ENCODE results near the gene CDKN3.
"Not testable (repeated sequence)": the region's sequence is repeated elsewhere in the genome, so short reads cannot be mapped to it uniquely, and the experiment has no call there.

Gene CDKN3

GRCh38 chr14:54370323-54371198, 26.2 kb upstream of the CDKN3 start:
- DNase-seq, result no peak

- no peak for DNase-seq
Observed at GRCh38 chr14:54374117-54374884, 22.5 kb upstream of the CDKN3 start.

- no peak for DNase-seq
Observed at GRCh38 chr14:54377501-54377900, 19.3 kb upstream of the CDKN3 start.

DNA sequence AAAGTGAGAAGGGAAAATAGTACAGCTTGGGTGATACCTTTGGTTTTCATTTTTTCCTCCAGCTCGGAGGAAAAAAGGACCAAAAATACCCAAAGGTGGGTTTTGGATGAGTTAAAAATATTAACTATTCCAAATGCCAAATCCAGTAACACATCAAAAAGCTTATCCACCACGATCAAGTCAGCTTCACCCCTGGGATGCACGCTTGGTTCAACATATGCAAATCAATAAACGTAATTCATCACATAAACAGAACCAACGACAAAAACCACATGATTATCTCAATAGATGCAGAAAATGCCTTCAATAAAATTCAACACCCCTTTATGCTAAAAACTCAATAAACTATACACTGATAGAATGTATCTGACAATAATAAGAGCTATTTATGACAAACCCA, 17.9 kb upstream of the CDKN3 start:
- not testable (repeated sequence) for DNase-seq

DNA sequence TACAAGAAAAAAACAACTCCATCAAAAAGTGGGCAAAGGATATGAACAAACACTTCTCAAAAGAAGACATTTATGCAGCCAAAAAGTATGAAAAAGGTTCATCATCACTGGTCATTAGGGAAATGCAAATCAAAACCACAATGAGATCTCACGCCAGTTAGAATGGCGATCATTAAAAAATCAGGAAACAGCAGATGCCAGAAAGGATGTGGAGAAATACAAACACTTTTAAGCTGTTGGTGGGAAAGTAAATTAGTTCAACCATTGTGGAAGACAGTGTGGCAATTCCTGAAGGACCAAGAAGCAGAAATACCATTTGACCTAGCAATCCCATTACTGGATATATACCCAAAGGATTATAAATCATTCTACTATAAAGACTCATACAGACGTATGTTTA, 16.2 kb upstream of the CDKN3 start:
- DNase-seq, result not testable (repeated sequence)

- DNase-seq, result no peak
Observed at GRCh38 chr14:54381821-54382220, 15.0 kb upstream of the CDKN3 start.

GRCh38 chr14:54383835-54384234, 13.0 kb upstream of the CDKN3 start:
- DNase-seq, result no peak

GRCh38 chr14:54385556-54385955, 11.3 kb upstream of the CDKN3 start:
- DNase-seq, result no peak

GRCh38 chr14:54387328-54387727, 9.5 kb upstream of the CDKN3 start:
- DNase-seq, result no peak

- DNase-seq, result no peak
Observed at GRCh38 chr14:54392131-54392859, 4.5 kb upstream of the CDKN3 start.

DNA sequence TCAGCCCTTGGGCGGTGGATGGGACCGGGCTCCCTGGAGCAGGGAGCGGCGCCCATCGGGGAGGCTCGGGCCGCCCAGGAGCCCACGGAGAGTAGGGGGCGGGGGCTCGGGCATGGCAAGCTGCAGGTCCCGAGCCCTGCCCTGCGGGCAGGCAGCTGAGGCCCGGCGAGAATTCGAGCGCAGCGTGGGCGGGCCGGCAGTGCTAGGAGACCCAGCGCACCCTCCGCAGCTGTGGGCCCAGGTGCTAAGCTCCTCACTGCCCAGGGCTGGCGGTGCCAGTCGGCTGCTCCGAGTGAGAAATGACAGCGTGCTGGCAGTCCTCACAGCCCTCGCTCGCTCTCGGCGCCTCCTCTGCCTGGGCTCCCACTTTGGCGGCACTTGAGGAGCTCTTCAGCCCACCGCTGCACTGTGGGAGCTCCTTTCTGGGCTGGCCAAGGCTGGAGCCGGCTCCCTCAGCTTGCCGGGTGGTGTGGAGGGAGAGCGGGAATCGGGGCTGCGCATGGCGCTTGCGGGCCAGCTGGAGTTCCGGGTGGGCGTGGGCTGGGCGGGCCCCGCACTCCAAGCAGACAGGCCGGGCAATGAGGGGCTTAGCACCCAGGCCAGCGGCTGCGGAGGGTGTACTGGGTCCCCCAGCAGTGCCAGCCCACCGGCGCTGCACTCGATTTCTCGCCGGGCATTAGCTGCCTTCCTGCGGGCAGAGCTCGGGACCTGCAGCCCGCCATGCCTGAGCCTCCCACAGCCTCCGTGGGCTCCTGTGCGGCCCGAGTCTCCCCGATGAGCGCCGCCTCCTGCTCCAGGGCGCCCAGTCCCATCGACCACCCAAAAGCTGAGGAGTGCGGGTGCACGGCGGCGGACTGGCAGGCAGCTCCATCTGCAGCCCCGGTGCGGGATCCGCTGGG, 3.6 kb upstream of the CDKN3 start:
- DNase-seq, result not testable (repeated sequence)

DNA sequence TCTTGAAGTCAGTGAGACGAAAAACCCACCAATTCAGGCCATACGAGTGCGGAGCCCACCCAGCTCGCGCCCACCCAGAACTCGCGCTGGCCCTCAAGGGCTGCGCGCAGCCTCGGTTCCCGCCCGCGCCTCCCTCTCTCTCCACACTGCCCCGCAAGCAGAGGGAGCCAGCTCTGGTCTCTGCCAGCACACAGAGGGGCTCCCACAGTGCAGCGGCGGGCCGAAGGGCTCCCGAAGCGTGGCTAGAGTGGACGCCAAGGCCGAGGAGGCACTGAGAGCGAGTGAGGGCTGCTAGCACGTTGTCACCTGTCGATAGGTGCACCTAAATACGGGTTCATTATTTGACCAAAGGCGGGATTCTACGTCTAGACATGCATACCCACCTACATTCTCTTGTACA, 2.2 kb upstream of the CDKN3 start:
- DNase-seq, result no peak

DNA sequence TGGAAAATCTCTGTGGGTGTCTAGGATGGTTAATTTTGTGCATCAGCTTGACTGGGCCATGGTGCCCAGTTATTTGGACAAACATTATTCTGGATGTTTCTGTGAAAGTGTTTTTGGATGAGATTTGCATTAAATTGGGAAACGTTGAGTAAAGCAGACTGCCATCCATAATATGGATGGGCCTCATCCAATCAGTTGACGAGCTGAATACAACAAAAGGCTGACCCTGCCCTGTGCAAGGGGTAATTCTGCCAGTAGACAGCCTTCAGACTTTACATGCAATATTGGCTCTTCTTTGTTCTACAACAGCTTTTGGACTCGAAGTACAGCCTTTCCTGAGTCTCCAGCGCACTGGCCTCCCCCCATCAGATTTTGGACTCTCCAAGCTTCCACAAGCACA, 1.5 kb upstream of the CDKN3 start:
- DNase-seq, result no peak

GRCh38 chr14:54395716-54396115, 1.1 kb upstream of the CDKN3 start:
- no peak for DNase-seq

DNA sequence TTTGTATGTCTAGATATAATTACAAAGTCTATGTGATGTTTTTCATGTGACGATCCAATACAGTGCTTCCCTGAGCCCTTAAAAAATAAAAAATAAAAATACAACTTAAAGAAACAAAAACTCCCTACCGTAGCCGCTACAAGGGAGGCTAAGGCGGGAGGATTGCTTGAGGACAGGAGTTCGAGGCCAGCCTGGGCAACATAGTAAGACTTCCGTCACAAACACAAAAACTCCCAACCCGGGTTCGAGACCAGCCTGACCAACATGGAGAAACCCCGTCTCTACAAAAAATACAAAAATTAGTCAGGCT, 669 bp upstream of the CDKN3 start:
- DNase-seq, result no peak

DNA sequence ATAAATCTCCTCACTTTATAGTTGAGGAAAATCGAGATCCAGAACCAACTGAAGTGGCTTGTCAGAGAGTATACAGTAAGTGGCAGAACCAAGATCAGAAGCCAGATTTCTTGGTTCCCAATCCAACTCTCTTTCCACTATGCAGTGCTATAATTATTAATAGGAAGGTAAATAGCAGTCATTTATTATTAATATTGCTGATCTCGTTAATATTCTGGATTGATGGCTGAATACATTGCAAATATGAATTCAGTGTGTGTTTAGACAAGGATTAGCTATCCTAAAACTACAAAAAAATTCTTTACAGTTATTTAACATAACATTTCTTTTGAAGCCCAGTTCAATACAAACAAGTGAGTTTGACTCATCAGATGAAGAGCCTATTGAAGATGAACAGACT, 2.8 kb downstream of the CDKN3 start:
- DNase-seq, result no peak

DNA sequence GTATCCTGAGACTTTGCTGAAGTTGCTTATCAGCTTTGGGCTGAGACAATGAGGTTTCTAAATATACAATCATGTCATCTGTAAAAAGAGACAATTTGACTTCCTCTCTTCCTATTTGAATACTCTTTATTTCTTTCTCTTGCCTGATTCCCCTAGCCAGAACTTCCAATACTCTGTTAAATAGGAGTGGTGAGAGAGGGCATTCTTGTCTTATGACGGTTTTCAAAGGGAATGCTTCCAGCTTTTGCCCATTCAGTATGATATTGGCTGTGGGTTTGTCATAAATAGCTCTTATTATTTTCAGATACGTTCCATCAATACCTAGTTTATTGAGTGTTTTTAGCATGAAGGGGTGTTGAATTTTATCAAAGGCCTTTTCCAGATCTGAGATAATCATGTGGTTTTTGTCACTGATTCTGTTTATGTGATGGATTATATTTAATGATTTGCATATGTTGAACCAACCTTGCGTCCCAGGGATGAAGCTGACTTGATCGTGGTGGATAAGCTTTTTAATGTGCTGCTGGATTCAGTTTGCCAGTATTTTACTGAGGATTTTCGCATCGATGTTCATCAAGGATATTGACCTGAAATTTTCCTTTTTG, 6.7 kb downstream of the CDKN3 start:
- DNase-seq, result not testable (repeated sequence)

GRCh38 chr14:54410215-54410614, 13.4 kb downstream of the CDKN3 start:
- no peak for DNase-seq

DNA sequence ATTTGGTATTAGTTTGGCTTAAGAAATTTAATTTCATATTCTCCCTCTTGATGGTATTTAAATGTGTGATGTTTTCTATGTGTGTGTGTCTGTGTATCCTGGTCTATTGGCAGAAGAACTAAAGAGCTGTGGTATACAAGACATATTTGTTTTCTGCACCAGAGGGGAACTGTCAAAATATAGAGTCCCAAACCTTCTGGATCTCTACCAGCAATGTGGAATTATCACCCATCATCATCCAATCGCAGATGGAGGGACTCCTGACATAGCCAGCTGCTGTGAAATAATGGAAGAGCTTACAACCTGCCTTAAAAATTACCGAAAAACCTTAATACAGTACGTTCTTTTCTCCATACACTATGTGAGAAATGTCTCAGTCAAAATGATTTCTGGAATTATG, 14.6 kb downstream of the CDKN3 start:
- DNase-seq, result no peak

DNA sequence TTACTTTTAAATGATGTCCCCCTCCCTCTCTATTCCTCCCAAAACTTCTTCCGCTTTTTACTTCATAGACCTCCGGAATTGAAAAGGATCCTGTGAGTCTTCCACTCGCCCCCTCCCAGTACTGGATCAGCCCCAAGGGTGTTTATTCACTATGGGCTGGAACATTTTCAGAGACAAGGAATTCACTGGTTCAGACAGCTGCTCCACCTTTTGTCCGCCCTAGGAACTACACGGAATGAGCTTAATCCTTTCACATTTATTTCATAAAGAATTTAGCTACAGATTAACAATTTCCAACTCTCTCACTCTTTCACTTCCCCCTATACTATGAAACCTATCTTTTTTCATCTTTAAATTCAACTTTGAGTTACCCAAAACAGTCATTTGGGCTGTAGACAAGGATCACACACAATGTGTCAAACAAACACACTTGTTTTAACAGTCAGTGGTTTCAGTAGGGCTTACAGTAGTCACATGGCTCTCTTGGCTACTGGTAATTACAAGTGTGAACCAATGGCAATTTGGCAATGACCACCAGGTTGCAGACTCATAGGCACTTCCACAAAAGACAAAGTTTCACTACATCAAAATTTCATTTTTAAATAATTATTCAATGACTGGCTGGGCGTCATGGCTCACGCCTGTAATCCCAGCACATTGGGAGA, 23.8 kb downstream of the CDKN3 start:
- peak in 1 of 2 donors; percentile 17 for DNase-seq

- no peak for DNase-seq
Observed at GRCh38 chr14:54423991-54424390, 27.2 kb downstream of the CDKN3 start.

DNA sequence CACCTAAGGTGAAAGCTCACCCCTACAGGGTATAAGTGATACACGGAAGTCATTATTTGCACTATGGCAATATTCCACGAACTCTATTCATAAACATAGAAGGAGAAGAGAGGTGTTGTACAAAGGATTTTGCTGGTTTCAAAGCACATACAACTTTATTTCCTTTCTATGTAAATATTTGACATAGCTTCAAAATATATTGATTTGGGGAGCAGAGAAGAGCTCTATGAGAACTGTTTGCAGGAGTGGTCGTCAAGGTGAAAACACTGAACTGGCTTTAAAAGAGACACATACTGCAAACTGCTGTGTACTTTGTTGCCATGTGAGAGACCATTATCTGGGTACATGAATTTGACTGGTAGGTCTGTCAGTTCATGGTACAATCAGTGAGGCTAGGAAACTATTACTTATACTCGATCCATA, 27.7 kb downstream of the CDKN3 start:
- DNase-seq, result no peak

Measured in CD4-positive, alpha-beta T cell treated with Interleukin-1 beta for 1 hour (primary cell).